CD4-positive, alpha-beta T cell treated with Interleukin-4 for 1 hour (primary cell): ENCODE data around the gene LMAN1L.

ENCODE experiments used
- DNase-seq, 2 donors: peaks; one replicate each; pipeline ENCODE4 v3.0.0-alpha.2; 2020 to 2022

Gene LMAN1L

DNA sequence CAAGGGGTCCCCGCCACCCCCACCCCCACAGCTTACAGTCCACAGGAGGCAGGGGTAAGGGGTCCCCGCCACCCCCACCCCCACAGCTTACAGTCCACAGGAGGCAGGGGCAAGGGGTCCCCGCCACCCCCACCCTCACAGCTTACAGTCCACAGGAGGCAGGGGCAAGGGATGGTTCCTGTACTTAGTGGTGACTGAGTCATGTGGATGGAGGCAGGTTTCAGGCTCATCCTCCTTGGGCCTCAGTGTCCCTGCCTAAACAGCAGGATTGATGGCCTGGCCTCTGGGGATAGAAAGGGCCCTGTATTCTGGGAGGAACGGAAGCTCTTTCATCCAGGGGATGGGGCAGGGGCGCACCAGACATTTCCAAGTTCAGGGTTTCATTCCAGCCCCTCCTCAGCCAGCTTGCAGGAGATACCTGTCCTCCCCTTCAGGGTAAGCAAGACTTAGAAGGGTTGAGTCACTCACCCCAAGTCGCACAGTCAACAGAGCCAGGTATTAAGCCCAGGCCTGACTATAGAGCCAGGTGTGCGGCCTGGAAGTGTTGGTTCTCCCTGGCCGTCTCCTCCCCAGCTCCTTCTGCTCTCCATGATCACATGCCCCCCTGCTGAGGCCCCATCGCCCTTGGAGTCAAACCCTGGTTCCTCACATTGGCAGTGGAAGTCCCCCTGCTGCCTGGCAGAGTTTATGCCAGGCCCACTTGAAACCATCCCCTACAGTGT, 18.2 kb upstream of the LMAN1L start:
- DNase-seq = no peak

DNA sequence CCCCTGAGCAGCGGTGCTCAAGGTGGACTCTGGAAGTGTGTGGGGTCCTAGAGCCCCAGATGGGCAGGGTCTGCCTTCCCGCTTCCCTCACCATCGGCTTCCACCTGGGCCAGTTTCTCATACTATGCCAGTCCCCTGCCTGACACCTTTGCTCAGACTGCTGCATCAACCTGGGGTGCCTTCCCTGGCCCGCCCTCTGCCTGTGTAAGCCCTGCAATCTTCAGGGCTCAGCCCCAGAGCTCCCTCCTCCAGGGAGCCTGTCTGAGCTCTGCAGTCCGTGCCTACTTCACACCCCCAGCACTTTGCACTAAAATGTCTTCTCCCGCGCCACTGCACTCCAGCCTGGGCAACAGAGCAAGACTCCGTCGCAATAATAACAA, 17.7 kb upstream of the LMAN1L start:
- DNase-seq = no peak

DNA sequence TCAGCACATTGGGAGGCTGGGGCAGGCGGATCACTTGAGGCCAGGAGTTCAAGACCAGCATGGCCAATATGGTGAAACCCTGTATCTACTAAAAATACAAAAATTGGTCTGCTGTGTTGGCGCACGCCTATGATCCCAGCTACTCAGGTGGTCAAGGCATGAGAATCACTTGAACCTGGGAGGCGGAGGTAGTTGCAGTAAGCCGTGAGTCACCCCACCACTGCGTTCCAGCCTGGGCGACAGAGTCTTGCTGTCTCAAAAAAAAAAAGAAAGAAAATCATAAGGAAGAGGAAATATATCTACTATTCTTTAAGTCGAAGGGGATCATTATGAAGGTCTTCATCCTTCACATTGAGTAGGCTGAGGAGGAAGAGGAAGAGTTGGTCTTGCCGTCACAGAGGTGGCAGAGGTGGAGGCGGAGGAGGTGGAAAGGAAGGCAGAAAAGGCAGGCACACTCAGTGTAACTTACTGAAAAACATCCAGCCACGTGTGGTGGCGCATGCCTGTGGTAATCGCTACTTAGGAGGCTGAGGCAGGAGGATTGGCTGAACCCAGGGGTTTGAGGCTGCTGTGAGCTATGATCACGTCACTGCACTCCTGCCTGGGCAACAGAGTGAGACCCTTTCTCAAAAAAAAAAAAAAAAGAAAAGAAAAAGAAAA, 16.5 kb upstream of the LMAN1L start:
- DNase-seq = peak in 1 of 2 donors; percentile 46

DNA sequence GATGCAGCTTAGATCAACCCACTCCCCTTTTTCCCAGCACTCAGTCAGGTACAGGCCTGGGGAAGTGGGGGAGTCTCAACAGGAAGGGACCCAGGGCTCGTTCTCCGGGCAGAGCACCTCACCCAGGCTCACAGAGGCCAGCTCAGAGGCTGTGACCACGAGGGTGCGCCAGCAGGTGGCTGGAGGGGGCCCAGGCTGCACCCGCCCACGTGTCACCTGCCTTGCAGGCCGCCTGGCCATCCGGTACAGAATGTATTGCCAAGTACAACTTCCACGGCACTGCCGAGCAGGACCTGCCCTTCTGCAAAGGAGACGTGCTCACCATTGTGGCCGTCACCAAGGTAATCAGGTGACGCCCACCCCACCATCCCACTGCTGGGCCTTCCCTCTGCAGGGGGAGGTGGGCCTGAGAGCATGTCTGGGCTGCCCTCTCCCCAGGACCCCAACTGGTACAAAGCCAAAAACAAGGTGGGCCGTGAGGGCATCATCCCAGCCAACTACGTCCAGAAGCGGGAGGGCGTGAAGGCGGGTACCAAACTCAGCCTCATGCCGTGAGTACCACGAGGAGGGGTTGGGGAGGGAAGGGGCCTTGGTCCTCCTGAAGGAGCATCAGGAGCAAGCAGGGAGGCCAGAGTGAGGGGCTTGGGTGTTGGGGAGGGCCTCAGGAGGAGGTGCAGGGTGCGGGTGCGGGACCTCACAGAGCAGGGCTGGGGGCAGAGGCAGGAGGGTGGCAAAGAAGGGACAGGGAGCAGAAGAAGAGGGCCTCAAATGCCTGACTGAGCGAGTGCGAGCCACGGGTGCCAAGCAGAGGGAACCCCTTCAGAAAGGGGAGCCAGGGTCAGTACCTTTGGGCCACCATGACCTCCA, 14.0 kb upstream of the LMAN1L start:
- DNase-seq = no peak

DNA sequence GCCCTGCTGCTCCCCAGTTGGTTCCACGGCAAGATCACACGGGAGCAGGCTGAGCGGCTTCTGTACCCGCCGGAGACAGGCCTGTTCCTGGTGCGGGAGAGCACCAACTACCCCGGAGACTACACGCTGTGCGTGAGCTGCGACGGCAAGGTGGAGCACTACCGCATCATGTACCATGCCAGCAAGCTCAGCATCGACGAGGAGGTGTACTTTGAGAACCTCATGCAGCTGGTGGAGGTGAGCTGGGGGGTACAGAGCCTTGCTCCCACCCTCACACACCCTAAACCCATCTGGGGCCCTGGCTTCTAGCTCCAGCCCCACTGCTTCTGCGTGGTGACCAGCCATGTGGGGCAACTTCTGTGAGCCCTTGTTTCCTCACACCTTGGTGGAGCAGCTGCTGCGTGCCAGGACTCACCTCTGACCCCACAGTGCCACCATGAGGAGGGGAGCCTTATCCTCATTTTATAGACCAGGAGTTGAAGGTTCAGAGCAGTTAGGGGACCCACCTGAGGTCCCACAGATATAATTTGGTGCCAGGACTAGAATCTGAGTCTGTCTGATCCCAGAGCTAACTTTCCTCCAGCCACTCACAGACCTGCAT, 13.3 kb upstream of the LMAN1L start:
- peak in 1 of 2 donors; percentile 44 for DNase-seq

DNA sequence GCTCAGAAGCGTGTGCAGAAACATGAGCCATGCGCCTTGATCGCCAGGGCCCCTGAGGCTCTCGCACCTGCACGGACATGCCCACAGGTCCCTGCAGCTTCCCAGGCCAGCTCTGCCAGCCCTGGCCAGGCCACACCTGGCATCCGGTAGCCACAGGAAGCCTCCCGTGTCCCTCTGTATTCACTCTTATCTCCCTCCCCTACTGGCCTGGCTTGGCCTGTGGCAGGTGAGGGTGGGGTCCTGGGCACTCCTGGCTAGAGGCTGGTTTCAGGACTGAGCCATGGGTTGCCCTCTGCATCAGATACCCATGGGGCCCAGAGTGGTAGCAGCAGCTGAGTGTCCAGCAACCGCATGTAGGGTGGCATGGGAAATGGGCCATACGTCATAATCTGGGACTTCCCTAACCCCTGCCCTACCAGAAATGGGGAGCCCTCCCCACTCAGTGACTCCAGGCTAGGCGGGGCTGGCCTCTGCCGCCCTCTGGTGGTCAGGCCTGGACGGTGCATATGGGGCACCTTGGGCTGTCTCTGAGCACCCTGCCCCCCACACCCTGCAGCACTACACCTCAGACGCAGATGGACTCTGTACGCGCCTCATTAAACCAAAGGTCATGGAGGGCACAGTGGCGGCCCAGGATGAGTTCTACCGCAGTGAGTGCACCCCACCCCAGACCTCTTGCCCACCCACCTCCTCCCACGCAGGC, 12.6 kb upstream of the LMAN1L start:
- DNase-seq = peak; percentile 92

DNA sequence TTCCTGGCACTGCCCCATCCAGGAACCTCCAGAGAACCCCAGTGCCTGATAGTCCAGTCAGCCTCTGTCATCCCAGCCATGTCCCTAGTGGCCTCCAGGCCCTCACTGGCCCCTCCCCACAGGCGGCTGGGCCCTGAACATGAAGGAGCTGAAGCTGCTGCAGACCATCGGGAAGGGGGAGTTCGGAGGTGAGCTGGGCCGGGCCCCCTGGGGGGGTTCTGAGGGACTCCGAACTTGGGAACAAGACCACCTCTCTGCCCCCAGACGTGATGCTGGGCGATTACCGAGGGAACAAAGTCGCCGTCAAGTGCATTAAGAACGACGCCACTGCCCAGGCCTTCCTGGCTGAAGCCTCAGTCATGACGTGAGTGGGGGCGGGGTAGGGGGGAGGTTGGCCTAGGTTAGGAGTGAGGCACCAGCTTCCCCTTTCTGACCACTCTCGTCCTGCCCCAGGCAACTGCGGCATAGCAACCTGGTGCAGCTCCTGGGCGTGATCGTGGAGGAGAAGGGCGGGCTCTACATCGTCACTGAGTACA, 12.0 kb upstream of the LMAN1L start:
- no peak for DNase-seq

DNA sequence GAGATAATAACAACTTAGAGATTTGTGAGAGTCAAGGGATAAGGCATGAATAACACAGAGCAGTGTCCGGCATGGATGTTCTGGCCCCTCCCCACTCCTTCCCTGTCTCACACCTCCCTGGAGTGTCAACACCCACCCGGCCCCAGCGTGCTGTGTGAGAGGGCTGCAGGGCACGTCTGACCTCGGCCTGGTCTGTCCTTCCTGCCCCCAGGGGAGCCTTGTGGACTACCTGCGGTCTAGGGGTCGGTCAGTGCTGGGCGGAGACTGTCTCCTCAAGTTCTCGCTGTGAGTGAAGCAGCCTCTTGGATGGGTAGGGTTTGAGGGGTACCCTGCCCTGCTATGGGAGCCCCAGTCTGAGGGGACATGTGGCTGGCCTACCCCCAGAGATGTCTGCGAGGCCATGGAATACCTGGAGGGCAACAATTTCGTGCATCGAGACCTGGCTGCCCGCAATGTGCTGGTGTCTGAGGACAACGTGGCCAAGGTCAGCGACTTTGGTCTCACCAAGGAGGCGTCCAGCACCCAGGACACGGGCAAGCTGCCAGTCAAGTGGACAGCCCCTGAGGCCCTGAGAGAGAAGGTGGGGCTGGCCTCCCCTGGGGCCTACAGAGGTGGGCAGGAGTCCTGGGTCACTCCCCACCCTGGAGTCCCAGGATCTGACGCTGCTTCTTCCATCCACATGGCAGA, 11.2 kb upstream of the LMAN1L start:
- no peak for DNase-seq

DNA sequence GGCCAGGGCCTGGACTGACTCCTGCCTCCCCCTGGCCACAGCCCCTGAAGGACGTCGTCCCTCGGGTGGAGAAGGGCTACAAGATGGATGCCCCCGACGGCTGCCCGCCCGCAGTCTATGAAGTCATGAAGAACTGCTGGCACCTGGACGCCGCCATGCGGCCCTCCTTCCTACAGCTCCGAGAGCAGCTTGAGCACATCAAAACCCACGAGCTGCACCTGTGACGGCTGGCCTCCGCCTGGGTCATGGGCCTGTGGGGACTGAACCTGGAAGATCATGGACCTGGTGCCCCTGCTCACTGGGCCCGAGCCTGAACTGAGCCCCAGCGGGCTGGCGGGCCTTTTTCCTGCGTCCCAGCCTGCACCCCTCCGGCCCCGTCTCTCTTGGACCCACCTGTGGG, 10.3 kb upstream of the LMAN1L start:
- no peak for DNase-seq

DNA sequence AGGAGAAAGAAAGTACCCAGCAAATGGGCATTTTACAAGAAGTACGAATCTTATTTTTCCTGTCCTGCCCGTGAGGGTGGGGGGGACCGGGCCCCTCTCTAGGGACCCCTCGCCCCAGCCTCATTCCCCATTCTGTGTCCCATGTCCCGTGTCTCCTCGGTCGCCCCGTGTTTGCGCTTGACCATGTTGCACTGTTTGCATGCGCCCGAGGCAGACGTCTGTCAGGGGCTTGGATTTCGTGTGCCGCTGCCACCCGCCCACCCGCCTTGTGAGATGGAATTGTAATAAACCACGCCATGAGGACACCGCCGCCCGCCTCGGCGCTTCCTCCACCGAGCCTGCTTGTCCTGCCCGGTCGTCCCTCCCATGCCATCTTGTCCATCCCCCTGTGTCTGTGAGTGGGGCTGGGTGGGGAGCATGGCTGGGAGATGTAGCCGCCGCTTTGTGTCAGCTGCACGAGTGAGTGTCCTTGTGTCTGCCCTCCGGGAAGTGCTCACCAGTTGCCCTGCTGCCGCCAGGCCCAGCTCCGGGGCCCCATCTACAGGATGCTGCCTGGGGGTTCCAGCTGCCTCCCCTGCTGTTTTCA, 9.7 kb upstream of the LMAN1L start:
- DNase-seq = no peak

DNA sequence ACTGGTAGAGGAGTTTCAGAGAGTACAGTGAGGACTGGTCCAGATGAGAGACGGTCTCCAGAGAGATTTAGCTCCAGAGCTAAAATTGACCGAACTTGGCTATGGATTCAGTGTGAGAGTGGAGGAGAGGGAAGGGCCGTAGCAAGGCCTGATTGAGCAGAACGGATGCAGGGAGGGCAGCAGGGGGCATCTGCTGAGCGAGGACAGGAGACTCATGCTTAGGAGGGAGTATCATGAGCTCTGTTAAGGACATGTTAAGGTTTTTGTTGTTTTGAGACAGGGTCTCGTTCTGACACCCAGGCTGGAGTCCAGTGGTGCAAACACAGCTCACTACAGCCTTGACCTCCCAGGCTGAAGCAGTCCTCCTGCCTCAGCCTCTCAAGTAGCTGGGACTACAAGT, 7.7 kb upstream of the LMAN1L start:
- DNase-seq = no peak

DNA sequence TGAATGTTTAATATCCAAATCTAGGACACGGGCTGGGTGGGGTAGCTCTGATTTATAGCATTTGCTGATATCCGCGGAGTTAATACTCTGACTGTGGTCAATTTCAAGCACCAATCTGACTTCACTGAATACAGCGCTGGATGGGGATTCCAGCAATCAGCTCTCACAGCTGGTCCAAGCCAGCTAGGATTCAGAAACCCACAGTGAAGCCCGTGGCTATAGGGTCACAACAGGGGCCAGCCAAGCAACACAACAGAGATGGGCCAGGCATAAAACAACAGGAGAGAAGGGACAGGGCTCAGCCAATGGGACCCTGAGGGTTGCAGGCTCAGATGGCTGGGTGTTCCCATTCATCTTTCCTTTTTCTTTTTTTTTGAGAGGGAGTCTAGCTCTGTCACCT, 5.4 kb upstream of the LMAN1L start:
- no peak for DNase-seq

DNA sequence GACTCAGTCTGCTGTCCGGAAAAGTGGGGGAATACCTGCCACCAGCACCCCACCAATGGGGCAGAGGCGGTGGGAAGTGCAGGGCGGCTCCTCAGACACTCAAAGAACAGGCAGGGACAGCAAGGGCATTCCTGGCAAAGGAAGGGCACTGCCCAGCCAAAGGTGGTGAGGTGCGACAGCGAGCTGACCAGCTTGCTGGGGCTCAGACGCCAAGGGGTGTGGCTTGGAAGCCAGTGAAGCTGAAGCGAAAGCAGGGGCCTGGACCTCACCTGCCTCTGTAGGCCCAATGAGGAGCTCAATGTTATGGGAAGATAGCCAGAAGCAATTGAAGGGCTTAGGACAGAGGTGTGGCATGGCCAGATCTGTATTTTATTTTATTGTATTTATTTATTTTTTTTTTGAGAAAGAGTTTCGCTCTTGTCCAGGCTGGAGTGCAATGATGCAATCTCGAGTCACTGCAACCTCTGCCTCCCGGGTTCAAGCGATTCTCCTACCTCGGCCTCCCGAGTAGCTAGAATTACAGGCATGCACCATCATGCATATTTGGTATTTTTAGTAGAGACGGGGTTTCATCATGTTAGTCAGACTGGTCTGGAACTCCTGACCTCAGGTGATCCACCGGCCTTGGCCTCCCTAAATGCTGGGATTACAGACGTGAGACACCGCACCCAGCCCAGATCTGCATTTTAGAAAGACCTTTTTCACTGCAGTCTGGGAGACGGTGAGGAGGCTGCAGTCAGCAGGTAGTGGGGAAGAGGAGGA, 4.4 kb upstream of the LMAN1L start:
- no peak for DNase-seq

DNA sequence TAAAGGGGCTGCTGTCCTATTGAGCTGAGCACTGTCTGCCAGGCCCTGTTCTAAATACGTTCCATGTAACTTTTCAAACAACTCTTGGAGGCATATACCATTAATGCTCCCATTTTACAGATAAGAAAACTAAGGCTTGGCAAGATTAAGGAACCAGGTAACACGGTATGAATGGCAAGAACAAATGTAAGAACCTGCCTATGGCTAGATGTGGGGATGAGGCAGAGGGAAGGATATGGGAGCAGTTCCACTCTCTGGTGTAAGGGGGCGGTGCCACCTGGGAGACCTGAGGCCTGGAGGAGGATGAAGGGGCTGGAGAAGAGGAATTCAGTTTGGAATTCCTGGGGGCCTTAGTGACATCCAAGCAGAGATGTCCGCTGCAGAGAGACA, 3.8 kb upstream of the LMAN1L start:
- no peak for DNase-seq

DNA sequence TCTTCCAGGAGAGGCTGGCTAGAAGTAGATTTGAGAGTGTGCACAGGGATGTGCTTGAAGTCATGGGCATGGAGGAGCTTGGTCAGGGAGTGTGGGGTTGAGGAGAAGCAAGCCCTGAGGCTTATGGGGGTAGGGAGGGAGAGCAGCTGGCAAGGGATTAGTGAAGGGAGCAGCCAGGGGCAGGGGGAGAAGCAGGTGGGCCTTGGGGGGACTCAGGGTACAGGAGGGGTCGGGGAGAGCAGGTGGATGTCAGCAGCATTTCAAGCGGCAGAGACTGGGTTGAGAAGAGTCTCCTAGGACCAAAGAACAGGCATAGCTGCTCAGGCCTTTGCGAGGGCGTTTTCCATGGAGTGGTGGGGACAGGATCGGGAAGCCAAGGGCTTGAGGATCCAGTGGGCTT, 3.4 kb upstream of the LMAN1L start:
- no peak for DNase-seq

DNA sequence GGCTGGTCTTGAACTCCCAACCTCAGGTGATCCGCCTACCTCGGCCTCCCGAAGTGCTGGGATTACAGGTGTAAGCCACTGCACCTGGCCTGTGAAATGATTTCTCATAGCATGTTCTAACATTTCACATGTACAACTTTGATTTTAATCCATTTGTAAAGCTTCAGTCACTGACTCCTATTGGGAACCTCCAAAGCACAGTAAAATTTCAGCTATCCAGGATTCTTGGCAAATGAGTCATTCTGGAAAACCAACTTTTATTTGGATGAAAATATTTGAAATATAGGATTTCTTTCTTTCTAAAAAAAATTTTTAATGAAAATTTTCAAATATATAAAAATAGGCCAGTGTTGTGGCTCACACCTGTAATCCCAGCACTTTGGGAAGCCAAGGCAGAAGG, 2.7 kb upstream of the LMAN1L start:
- DNase-seq = no peak

DNA sequence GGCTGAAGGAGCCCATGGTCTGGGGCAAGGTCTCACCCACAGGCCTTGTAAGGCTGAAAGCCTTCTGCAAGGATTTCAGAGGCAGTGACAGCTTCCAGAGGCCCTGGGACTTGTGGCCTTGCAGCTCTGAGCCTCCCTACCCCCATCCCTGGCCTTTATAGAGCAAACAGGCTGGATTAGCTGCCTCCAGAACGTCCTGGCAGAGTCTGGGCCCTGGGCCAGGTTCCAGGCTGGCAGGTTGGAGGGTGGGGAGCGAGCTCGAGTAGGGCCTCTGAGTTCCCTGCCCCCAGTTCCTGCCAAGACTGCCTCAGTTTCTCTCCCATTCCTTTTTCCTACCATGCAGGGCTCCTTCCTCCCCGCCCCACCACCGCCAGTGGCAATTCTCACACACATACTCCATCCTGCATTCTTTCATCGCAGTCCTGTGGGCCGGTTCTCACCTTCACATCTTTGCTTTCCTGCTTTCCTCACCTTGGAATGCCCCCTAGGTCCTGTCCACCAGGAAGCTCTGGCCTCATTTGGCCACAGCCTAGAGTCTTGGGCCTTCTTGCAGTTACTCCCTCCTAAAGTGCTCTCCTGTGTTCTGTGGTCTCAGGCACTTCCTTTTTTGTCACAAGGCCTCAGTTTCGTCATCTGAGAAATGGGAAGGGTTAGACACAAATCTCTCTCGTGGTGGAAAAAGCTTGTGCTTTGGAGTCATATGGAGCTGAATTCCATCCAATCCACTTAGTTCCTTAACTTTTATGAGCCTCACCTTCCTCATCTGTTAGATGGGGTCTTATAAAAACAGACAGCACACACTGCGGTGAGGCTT, 2.7 kb downstream of the LMAN1L start:
- no peak for DNase-seq

DNA sequence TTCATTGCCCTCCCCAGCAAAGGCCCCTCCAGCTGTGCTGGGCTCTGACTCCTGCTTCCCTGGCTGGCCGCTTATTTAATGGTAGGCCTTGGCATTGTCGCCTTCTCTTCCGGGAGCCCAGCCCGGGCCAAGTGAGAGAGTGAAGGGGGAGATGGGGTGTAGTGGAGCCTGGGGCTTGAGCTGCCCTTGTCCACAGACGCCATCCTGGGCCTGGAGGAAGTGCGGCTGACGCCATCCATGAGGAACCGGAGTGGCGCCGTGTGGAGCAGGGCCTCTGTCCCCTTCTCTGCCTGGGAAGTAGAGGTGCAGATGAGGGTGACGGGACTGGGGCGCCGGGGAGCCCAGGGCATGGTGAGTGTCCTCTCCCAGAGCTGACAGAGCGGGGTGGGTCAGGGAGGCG, 3.3 kb downstream of the LMAN1L start:
- DNase-seq = no peak

DNA sequence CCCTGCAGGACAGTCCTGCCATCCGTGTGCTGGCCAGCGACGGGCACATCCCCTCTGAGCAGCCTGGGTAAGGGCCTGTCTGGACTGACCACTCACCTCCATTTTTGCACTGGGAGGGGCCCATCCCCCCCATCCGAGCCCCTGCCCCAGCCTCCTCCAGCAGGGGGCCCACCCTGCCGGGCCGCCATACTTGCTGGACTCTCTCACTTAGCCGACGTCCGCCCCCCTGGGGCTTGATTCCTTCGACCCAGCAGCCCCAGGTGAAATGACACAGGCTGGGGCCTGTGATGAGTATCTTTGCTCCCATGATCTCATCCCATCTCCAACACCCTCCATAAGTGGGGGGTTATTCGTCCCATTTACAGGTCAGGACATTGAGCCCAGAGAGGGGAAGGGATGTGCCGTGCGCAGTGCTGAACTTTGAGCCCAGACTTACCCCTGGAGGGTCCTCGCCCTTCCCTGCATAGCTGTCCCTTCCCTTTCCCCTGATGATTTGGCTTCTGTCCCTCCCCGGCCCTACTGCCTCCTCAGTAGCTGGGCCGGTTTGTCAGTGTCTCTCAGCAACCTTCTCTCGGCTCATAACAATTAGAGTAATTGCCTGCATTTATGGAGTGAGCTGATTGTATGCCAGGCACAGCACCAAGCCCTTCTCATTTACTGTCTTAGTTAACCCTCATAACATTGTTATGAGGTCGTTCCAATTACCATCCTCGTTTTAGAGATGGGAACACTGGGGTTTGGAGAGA, 4.2 kb downstream of the LMAN1L start:
- no peak for DNase-seq
